K562 (cell line): ENCODE results near the gene BFSP1. TPM values are rescaled to one million over a fixed set of nuclear protein-coding genes. Genes with fewer than 3 reads are reported as not detected.

Experiments used
- C11orf30 ChIP-seq: fragments of 450-650 bp; IDR thresholded peaks from 2 replicates; pipeline ENCODE4 v1.6.1; 2016; ENCODE audit warnings: low read depth, mild to moderate bottlenecking
- CTBP1 ChIP-seq: fragments of 450-650 bp; IDR thresholded peaks from 2 replicates; pipeline ENCODE4 v1.6.1; 2016; ENCODE audit warnings: borderline replicate concordance
- FOXK1 ChIP-seq: sonication (generic); formaldehyde crosslinking; IDR thresholded peaks from 2 replicates; pipeline ENCODE4 v1.8.0; 2022; ENCODE audit warnings: missing genetic modification reagents, mild to moderate bottlenecking, borderline replicate concordance
- MNT ChIP-seq, 2 experiments: fragments of 450-650 bp; conservative IDR thresholded peaks; 2 replicates each; pipeline ENCODE4 v1.6.1; 2017; ENCODE audit warnings: mild to moderate bottlenecking in 2 of 2, moderate library complexity in 2 of 2
- MYC ChIP-seq, 2 experiments: fragments of 250-450 bp in 1 of 2; sonication (Bioruptor Pico) in 1 of 2; IDR thresholded peaks; 2 replicates each; pipeline versions ENCODE4 v1.5.1 to v1.6.1; 2012 to 2021; ENCODE audit warnings: low read depth in 2 of 2, borderline replicate concordance in 1 of 2, improper control_type of control experiment in 1 of 2, low read length in 1 of 2, mild to moderate bottlenecking in 1 of 2, moderate library complexity in 1 of 2
- MYNN ChIP-seq, 2 experiments: sonication (generic); formaldehyde crosslinking in 1 of 2; IDR thresholded peaks; 2 replicates each; pipeline versions ENCODE4 v1.5.0 to v1.6.1; 2016 to 2020; ENCODE audit warnings: antibody characterized with exemption in 1 of 2, missing genetic modification reagents in 1 of 2
- NFE2 ChIP-seq: IDR thresholded peaks from 2 replicates; pipeline ENCODE4 v1.6.1; 2014; ENCODE audit warnings: antibody characterized with exemption, low read depth
- PRMT5 ChIP-seq: sonication (generic); formaldehyde crosslinking; IDR thresholded peaks from 2 replicates; pipeline ENCODE4 v1.5.0; 2020; ENCODE audit warnings: missing genetic modification reagents
- RCOR1 ChIP-seq, 2 experiments: IDR thresholded peaks; 2 replicates each; pipeline ENCODE4 v1.6.1; 2012; ENCODE audit warnings: low read depth in 2 of 2, low read length in 2 of 2, borderline replicate concordance in 1 of 2, improper control_type of control experiment in 1 of 2
- REST ChIP-seq, 2 experiments: fragments of 450-650 bp; formaldehyde crosslinking in 1 of 2; IDR thresholded peaks; 2 replicates each; pipeline versions ENCODE4 v1.4.0 to v1.6.1; 2014 to 2020; ENCODE audit warnings: mild to moderate bottlenecking in 2 of 2, borderline replicate concordance in 1 of 2, low read depth in 1 of 2
- SMC3 ChIP-seq: conservative IDR thresholded peaks from 2 replicates; pipeline ENCODE4 v1.6.1; 2011; ENCODE audit warnings: low read depth, low read length, improper control_type of control experiment; ENCODE audit not compliant: insufficient read depth
- TCF7L2 ChIP-seq: fragments of 150-350 bp; IDR thresholded peaks from 2 replicates; pipeline ENCODE4 v1.6.1; 2016; ENCODE audit warnings: low read depth, mild to moderate bottlenecking, low read length, moderate library complexity
- TEAD4 ChIP-seq, 2 experiments: sonication (generic) in 1 of 2; formaldehyde crosslinking in 1 of 2; IDR thresholded peaks; 2 replicates each; pipeline versions ENCODE4 v1.6.1 to v1.8.0; 2012 to 2022; ENCODE audit warnings: borderline replicate concordance in 1 of 2, inconsistent platforms in 1 of 2, low read length in 1 of 2, mild to moderate bottlenecking in 1 of 2, missing genetic modification reagents in 1 of 2
- ZKSCAN1 ChIP-seq: fragments of 150-350 bp; IDR thresholded peaks from 2 replicates; pipeline ENCODE4 v1.6.1; 2016; ENCODE audit warnings: low read depth, low read length
- polyA plus RNA-seq, 8 experiments: library from polyadenylated mRNA; depleted of rRNA in 4 of 8; stranded (reverse) in 5 of 8; unstranded in 3 of 8; fragments of >200 nt; fragmentation: Nextera tagmentation in 2 of 8; fragmentation: Illumina TruSeq in 1 of 8; extraction: Ambion mirVana in 2 of 8; extraction: Trizol in 1 of 8; gene quantifications; 2 replicates each; pipeline versions ENCODE4 v1.2.1 to v1.2.3, GENCODE V29; 2011 to 2014; ENCODE audit warnings: inconsistent platforms in 1 of 8, missing spikeins in 1 of 8
- total RNA-seq, 7 experiments: library from RNA; depleted of rRNA in 6 of 7; stranded (reverse); fragments of >200 nt in 6 of 7; fragmentation: Illumina TruSeq in 2 of 7; extraction: Trizol in 2 of 7; gene quantifications; 2 replicates each; pipeline versions ENCODE4 v1.2.1 to v1.2.3, GENCODE V29; 2011 to 2021; ENCODE audit warnings: low replicate concordance in 1 of 7

BFSP1 gene
- total and polyA plus RNA-seq, 9 of the 15 experiments (the other 6 are each of a cell fraction or from before 2014, with no cell fraction given): 0.09 to 0.86 (median 0.40) TPM

- TF ChIP-seq REST (IDR thresholded peaks at IDR 0.05; ENCODE audit: borderline replicate concordance) (peak; percentile 87), REST (CRISPR knock-in tag; IDR thresholded peaks at IDR 0.05; ENCODE audit: low read depth) (no peak), PRMT5 (CRISPR knock-in tag) (no peak), CTBP1 (peak; percentile 38; the same call in 1 of the 2 replicates), C11orf30 (peak; percentile 51), FOXK1 (CRISPR knock-in tag) (no peak), MNT (conservative IDR thresholded peaks at IDR 0.05) (peak; percentile 63 to 74; a peak in 3 of 4 replicates), MYC (IDR thresholded peaks at IDR 0.05; ENCODE audit: low read depth, low read length) (peak; percentile 89), MYC (CRISPR knock-in tag; IDR thresholded peaks at IDR 0.05; ENCODE audit: borderline replicate concordance, low read depth) (no peak), NFE2 (peak; percentile 46), ZKSCAN1 (no peak), RCOR1 (IDR thresholded peaks at IDR 0.05; ENCODE audit: borderline replicate concordance in 1 of 2, low read depth in 2 of 2, low read length in 2 of 2) (peak in 1 of 2 experiments; percentile 24; a peak in 1 of 4 replicates), TEAD4 (IDR thresholded peaks at IDR 0.05; ENCODE audit: low read length) (peak; percentile 43; the same call in 1 of the 2 replicates), TEAD4 (CRISPR knock-in tag; IDR thresholded peaks at IDR 0.05; ENCODE audit: borderline replicate concordance) (no peak), MYNN (IDR thresholded peaks at IDR 0.05) (0 out of 2 replicates have a peak, but pooled peaks have one; percentile 25), MYNN (CRISPR knock-in tag; IDR thresholded peaks at IDR 0.05) (no peak), SMC3 (peak; percentile 87), TCF7L2 (no peak)
Measured at GRCh38 chr20:17536944-17537444, 5.8 kb upstream of the BFSP1 start (continued).
